NCI-H1417 (cell line): Measurements from ENCODE around the gene ZNF165.
"Not testable (repeated sequence)": the region's sequence is repeated elsewhere in the genome, so short reads cannot be mapped to it uniquely, and the experiment has no call there.

Experiments
- DNase-seq, 3 experiments: peaks; one replicate each; lab custom pipeline; 2025; lab: John Stamatoyannopoulos, UW

ZNF165 gene

GRCh38 chr6:28080381-28080630 is at the start of gene ZNF165:
Gene ZNF165, plus strand, starts transcription at chr6:28080568. Its CDS starts 4,913 bp downstream, at chr6:28085481.
- not testable (repeated sequence) for DNase-seq

- DNase-seq: no peak
These were observed 26.8 kb upstream of the ZNF165 start for GRCh38 chr6:28053584-28053983.

GRCh38 chr6:28060405-28060804 is 20.0 kb upstream of the ZNF165 start:
- no peak for DNase-seq

- DNase-seq: no peak
These were observed 16.1 kb upstream of the ZNF165 start for GRCh38 chr6:28064272-28064671.

- DNase-seq: no peak
These were observed 12.3 kb upstream of the ZNF165 start for GRCh38 chr6:28068067-28068466.

- not testable (repeated sequence) for DNase-seq
These were observed 9.4 kb upstream of the ZNF165 start for GRCh38 chr6:28070968-28071367.

GRCh38 chr6:28078050-28078449 is 2.3 kb upstream of the ZNF165 start:
- DNase-seq: no peak

GRCh38 chr6:28078836-28079235 is 1.5 kb upstream of the ZNF165 start:
- no peak for DNase-seq

GRCh38 chr6:28080631-28081485 is 490 bp downstream of the ZNF165 start:
- peak; percentile 92 to 97 (median 95) for DNase-seq

- DNase-seq: no peak
These were observed 1.1 kb downstream of the ZNF165 start for GRCh38 chr6:28081486-28081751.

- DNase-seq: no peak
These were observed 2.6 kb downstream of the ZNF165 start for GRCh38 chr6:28082939-28083338.

GRCh38 chr6:28089054-28089453 is 8.7 kb downstream of the ZNF165 start:
- no peak for DNase-seq

- DNase-seq: no peak
These were observed 10.7 kb downstream of the ZNF165 start for GRCh38 chr6:28090917-28091586.

- not testable (repeated sequence) for DNase-seq
These were observed 21.9 kb downstream of the ZNF165 start for GRCh38 chr6:28102222-28102621.

GRCh38 chr6:28102699-28103098 is 22.3 kb downstream of the ZNF165 start:
- DNase-seq: not testable (repeated sequence)

GRCh38 chr6:28104392-28105244 is 24.2 kb downstream of the ZNF165 start:
- DNase-seq: peak; percentile 75 to 86 (median 83)

- DNase-seq: peak; percentile 13 to 57 (median 20)
These were observed 24.9 kb downstream of the ZNF165 start for GRCh38 chr6:28105245-28105639.

- DNase-seq: no peak
These were observed 27.1 kb downstream of the ZNF165 start for GRCh38 chr6:28107506-28107905.

GRCh38 chr6:28111964-28112363 is 31.6 kb downstream of the ZNF165 start:
- DNase-seq: no peak

GRCh38 chr6:28115799-28116198 is 35.4 kb downstream of the ZNF165 start:
- DNase-seq: no peak

GRCh38 chr6:28117386-28118050 is 37.1 kb downstream of the ZNF165 start:
- no peak for DNase-seq

GRCh38 chr6:28118217-28118616 is 37.8 kb downstream of the ZNF165 start:
- DNase-seq: no peak
